ENCODE data around the gene PSMB9. TPM values are rescaled to one million over a fixed set of nuclear protein-coding genes. Genes with fewer than 3 reads are reported as not detected.
"Not testable (repeated sequence)": the region's sequence is repeated elsewhere in the genome, so short reads cannot be mapped to it uniquely, and the experiment has no call there.

Gene PSMB9
- total RNA-seq = 20.5 and 24.8 TPM in 2 replicates

DNA sequence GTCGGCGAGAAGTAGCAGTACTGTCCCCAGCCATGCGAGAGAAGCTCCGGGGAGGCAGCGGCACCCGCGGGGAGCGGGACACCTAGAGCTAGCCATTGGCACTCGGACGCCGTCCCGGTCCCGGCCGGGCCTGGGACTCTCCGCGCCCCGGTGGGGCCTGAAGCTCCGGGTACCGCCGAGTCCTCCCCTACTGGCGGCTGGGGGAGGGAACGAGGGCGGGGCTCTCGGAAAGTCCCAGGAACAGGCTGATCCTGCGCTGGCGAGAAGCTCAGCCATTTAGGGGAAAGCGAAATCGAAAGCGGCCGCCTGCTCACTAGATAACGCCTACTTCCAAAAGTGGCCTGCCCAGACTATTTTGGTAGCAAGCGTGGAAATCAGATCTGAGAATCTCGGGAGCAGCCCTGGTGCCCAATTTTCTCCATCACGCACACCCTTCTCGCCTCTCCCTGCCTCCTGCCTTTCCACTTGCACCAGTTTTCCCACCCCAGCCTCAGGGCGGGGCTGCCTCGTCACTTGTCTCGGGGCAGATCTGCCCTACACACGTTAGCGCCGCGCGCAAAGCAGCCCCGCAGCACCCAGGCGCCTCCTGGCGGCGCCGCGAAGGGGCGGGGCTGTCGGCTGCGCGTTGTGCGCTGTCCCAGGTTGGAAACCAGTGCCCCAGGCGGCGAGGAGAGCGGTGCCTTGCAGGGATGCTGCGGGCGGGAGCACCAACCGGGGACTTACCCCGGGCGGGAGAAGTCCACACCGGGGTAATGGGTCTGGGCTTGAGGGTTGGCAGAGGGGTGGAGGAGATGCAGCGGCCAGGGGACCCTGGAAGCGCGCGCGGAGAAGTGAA is at the start of gene PSMB9, which contains the start of gene TAP1:
Gene PSMB9 (plus strand): TSS at position 652 of the 835 bp plus-strand sequence. CDS start 38 bp downstream, at position 690.
Gene TAP1 (minus strand): TSS at position 164 of the 835 bp plus-strand sequence. CDS start 68 bp downstream, at position 96.
- DNase-seq (ENCODE audit: low read depth in 2 of 2) = peak; percentile 95 to 96

DNA sequence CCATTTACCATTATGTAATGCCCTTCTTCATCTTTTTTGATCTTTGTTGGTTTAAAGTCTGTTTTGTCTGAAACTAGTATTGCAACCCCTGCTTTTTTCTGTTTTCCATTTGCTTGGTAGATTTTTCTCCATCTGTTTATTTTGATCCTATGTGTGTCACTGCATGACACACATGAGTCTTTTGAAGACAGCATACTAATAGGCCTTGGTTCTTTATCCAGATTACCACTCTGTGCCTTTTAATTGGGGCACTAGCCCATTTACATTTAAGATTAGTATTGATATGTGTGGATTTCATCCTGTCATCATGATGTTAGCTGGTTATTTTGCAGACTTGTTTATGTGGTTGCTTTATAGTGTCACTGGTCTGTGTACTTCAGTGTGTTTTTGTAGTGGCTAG is 48.6 kb upstream of the PSMB9 start:
- not testable (repeated sequence) for DNase-seq (ENCODE audit: low read depth in 2 of 2)

DNA sequence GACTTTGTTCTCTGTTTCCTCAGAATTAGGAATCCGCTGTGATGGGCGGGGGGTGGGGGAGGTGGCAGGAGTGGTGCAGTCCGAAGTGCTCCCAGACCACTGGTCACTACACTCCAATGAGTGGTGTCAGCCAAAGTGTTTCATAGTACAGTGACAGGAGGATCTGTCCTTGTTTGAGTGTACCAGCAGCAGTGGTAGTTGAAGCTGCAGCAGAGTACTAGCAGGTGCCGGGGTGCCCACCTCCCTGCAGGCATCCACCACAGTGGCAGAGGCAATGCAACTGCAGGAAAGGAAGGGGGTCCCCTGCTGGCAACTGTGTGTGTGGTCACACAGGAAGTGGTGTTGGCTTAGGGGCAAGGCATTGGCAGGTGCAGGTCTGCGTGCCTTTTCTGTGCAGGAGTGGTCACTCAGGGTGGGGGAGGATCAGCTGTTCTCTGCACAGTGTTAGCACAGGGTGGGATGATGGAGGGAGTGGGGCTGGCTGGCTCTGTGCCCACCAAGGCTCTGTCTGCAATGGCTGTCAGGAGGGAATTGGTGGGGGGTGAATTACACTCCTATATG is 46.9 kb upstream of the PSMB9 start:
- DNase-seq (ENCODE audit: low read depth in 2 of 2) = no peak

GRCh38 chr6:32809171-32809570 is 44.8 kb upstream of the PSMB9 start:
- DNase-seq (ENCODE audit: low read depth in 2 of 2) = no peak

DNA sequence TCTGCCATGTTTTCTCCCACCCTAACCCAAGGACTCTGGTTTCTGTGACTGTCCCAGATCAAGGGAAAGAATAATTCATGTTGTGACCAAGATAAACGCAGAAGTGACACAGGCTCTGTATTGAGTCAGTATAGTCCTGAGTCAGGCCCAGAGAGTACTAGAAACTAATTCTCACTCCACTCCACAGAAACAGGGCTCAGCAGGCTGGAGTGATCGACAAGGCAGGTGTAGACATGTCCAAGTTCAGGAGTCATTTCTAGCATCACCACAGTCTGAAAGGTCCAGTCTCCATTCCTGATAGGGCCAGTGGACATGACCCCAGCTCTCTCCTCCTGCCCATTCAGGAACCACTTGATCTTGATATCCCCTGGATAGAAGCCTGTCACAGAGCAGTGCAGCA is 39.8 kb upstream of the PSMB9 start:
- DNase-seq (ENCODE audit: low read depth in 2 of 2) = no peak

- DNase-seq (ENCODE audit: low read depth in 2 of 2) = no peak
Measured at GRCh38 chr6:32815115-32815514, 38.9 kb upstream of the PSMB9 start.

- no peak for DNase-seq (ENCODE audit: low read depth in 2 of 2)
Measured at GRCh38 chr6:32815996-32816395, 38.0 kb upstream of the PSMB9 start.

DNA sequence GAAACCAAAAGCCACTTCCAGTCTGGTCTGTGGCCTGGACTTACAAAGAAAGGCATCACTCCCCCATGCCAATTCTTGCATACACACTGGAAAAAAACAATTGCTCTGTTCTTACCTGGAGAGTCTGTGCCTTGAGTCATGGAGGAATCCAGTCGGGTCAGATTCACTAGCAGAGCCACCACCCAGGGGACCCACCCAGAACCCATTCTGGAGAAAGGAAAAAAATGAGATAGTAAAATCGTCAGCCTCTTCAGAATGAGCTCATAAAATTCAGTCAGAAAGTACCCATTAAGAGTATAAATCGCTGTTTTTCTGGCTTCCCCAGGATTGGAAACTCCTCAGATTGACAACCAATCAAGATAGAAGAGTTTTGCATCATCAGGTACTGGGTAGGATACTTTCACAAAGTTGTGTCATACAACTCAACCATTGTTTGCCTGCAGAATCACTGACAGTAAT is 37.2 kb upstream of the PSMB9 start, which contains the start of gene HLA-DOB:
Gene HLA-DOB (minus strand): TSS at position 257 of the 459 bp plus-strand sequence. CDS start 51 bp downstream, at position 206.
- DNase-seq (ENCODE audit: low read depth in 2 of 2) = peak; percentile 44 to 73

DNA sequence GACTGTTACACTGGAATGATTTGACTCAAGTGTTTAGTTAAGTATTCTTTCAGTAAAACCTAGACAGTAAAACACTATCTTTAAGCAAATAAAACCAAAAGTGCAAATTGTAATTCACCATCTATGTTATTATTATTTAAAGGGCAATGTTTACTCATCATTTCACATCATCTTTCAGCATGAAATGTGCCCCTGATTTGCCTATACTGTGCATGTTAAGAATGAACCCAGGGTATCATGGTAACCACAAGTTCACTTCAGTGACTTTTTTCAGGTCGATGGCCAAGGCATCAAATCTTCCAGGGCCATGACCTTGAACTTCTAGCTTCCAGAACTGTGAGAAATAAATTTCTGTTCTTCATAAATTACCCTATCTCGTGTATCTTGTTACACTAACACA is 35.1 kb upstream of the PSMB9 start:
- DNase-seq (ENCODE audit: low read depth in 2 of 2) = no peak

GRCh38 chr6:32819729-32820128 is 34.3 kb upstream of the PSMB9 start:
- peak in 1 of 2 donors; percentile 32 for DNase-seq (ENCODE audit: low read depth in 2 of 2)

DNA sequence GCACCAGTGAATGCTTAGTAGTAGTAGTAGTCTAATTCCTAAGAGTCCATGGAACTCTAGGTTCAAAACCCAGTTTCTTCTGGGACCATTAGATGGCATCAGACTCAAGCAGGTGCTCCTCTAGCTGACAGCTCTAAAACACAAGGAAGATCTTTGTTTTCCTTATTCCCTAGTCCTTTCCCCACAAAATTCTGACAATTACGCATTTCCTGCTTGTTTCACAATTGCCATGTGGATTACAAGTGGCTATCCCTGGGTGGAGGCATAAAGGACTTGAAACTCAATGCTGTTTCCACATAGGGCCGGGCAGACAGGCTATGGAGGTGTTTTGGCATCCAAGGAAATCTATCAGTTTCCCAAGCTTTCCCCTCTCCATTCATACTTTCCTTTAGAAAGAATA is 28.0 kb upstream of the PSMB9 start:
- DNase-seq (ENCODE audit: low read depth in 2 of 2) = peak; percentile 38 to 66

DNA sequence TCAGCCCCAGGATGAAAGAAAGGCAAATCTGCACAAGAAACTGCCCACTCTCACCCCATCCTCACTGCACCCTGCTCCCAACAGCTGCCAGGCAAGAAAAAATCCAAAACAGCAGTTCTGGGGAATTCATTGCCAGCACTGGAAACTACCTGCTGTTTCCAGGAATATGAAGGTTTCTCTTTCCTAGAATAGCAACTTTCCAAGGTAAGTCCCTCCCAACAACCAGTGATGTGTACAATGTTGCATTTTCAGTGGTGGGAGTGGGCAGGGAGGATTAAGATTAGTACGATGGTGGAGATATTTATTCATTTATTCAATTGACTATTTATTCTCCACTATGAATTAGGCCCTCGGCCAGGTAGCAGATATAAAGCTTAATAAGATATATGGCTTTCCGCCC is 27.0 kb upstream of the PSMB9 start:
- no peak for DNase-seq (ENCODE audit: low read depth in 2 of 2)

DNA sequence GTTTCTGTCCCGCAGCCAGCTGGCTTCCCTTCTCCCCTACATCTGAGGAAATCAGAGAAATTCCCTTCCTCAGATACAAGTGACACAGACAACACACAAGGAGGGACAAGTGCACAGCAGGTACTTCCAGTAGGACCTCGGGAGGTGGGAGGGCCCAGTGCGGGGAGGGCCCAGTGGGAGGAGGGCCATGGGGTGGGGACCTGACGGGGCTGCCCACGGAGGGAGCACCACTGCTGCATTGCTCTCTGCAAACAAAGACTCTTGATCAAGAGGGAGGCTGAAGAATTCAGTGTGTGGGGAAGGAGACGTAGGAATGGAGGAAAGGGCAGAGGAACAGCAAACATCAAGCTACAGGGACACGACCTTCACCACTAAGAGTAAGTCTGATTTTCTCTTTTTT is 24.5 kb upstream of the PSMB9 start:
- DNase-seq (ENCODE audit: low read depth in 2 of 2) = no peak

DNA sequence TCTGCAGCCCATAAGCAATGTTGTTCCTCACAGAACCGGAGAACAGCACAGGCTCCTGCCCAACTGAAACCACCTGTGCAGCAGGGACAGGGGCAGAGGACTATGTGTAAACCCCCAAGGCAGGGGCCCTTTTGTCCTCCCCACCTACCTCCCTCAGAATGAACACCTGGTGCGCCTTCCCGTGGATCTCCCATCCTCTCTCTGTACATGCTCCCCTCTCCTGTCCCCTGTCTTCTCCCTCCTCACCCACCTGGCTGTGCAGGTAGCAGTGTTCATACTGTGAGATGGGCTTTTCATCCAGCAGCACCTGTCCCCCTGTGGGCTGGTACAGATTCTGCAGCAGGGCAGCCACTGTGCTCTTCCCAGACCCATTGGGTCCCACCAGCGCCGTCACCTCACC is 24.0 kb upstream of the PSMB9 start:
- DNase-seq (ENCODE audit: low read depth in 2 of 2) = no peak

- no peak for DNase-seq (ENCODE audit: low read depth in 2 of 2)
Measured at GRCh38 chr6:32830936-32831335, 23.1 kb upstream of the PSMB9 start.

- no peak for DNase-seq (ENCODE audit: low read depth in 2 of 2)
Measured at GRCh38 chr6:32832535-32832934, 21.5 kb upstream of the PSMB9 start.

DNA sequence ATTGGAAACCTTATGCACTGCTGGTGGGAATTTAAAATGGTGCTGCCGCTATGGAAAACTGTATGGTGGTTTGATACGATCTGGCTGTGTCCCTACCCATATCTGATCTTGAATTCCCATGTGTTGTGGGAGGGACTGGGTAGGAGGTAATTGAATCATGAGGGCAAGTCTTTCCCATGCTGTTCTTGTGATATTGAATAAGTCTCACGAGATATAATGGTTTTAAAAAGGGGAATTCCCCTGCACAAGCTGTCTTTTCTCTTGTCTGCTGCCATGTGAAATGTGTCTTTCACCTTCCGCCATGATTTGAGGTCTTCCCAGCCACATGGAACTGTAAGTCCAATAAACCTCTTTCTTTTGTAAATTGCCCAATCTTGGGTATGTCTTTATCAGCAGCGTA is 20.3 kb upstream of the PSMB9 start:
- no peak for DNase-seq (ENCODE audit: low read depth in 2 of 2)

GRCh38 chr6:32835167-32835893 is 18.7 kb upstream of the PSMB9 start:
- no peak for DNase-seq (ENCODE audit: low read depth in 2 of 2)

GRCh38 chr6:32836873-32837272 is 17.1 kb upstream of the PSMB9 start:
- DNase-seq (ENCODE audit: low read depth in 2 of 2) = no peak

GRCh38 chr6:32837651-32838113 is 16.3 kb upstream of the PSMB9 start:
- DNase-seq (ENCODE audit: low read depth in 2 of 2) = peak in 1 of 2 donors; percentile 31

- peak; percentile 95 to 96 for DNase-seq (ENCODE audit: low read depth in 2 of 2)
Measured at GRCh38 chr6:32838114-32838958, 15.7 kb upstream of the PSMB9 start, which contains the start of gene TAP2. Gene TAP2, minus strand, starts transcription at chr6:32838739. Its CDS starts 506 bp downstream, at chr6:32838233.

All from lung microvascular endothelial cell (primary cell).